Spinal cord (tissue), 10 donors: Measurements from ENCODE around the gene CA5A. TPM values are rescaled to one million over a fixed set of nuclear protein-coding genes. Genes with fewer than 3 reads are reported as not detected.

Source experiments
- DNase-seq, 6 donors: peaks; one replicate each; pipeline versions ENCODE4 v3.0.0 to v3.0.0-alpha.2; 2013 to 2015; ENCODE audit warnings: low spot score in 6 of 6, low read depth in 4 of 6
- H3K27ac ChIP-seq: one replicate; pipeline ENCODE4 v1.5.1; 2013; ENCODE audit warnings: low read depth, low read length, control low read depth
- H3K27me3 ChIP-seq: one replicate; pipeline ENCODE4 v1.6.1; 2013; ENCODE audit warnings: low read length; ENCODE audit not compliant: control insufficient read depth, insufficient read depth
- H3K36me3 ChIP-seq: one replicate; pipeline ENCODE4 v1.6.1; 2013; ENCODE audit warnings: low read length; ENCODE audit not compliant: control insufficient read depth, insufficient read depth
- H3K4me1 ChIP-seq: one replicate; pipeline ENCODE4 v1.6.1; 2013; ENCODE audit warnings: low read length; ENCODE audit not compliant: control insufficient read depth, insufficient read depth
- H3K4me3 ChIP-seq: one replicate; pipeline ENCODE4 v1.5.1; 2013; ENCODE audit warnings: low read depth, low read length, control low read depth
- H3K9me3 ChIP-seq: one replicate; pipeline ENCODE4 v1.6.1; 2013; ENCODE audit warnings: low read length; ENCODE audit not compliant: control insufficient read depth, insufficient read depth
- WGBS: methylation state at CpG from one replicate; pipeline ENCODE4 v1.1.5; 2013; ENCODE audit warnings: missing lambda C conversion rate; ENCODE audit not compliant: insufficient coverage; 5-methylcytosine and 5-hydroxymethylcytosine counted together
- polyA plus RNA-seq, 2 donors: library from polyadenylated mRNA; unstranded; fragments of 120-200 nt; gene quantifications; one replicate each; pipeline ENCODE4 v1.2.1, GENCODE V29; 2013; ENCODE audit not compliant: insufficient read length in 2 of 2
- total RNA-seq, 2 donors: library from RNA; depleted of rRNA in 1 of 2; stranded (reverse); fragments of 120-200 nt in 1 of 2; fragments of >200 nt in 1 of 2; gene quantifications; one replicate each; pipeline versions ENCODE4 v1.2.3 to v1.2.4, GENCODE V29; 2013 to 2014
- donor health status: healthy.

CA5A gene
- total and polyA plus RNA-seq, 4 donors, result 0.10 to 0.55 (median 0.27) TPM; not detected in 1

GRCh38 chr16:87854053-87854906, 82.0 kb downstream of the CA5A start:
- Histone ChIP-seq H3K9me3 (no peaks in the 10 kb centered on the region), H3K4me1 (peaks cover 75% of the 10 kb centered on the region), H3K4me3 (no peak overlapping the region), H3K27ac (no peak overlapping the region), H3K27me3 (no peaks in the 10 kb centered on the region), H3K36me3 (peaks cover 44% of the 10 kb centered on the region)
- DNase-seq, result no peak
- 94% methylated on average over 10 of the region's 21 CpGs for WGBS

GRCh38 chr16:87853411-87854052, 82.8 kb downstream of the CA5A start:
- Histone ChIP-seq H3K4me1 (peaks cover 75% of the 10 kb centered on the region), H3K9me3 (no peaks in the 10 kb centered on the region), H3K36me3 (peaks cover 50% of the 10 kb centered on the region), H3K27me3 (no peaks in the 10 kb centered on the region), H3K27ac (peak overlapping the region; percentile 37), H3K4me3 (peak overlapping the region; percentile 24)
- WGBS, result 9% methylated on average over 18 of the region's 25 CpGs
- peak in 2 of 6 donors; percentile 74 to 94 for DNase-seq

GRCh38 chr16:87851601-87852000, 84.7 kb downstream of the CA5A start:
- Histone ChIP-seq H3K36me3 (peaks cover 63% of the 10 kb centered on the region), H3K9me3 (no peaks in the 10 kb centered on the region), H3K27me3 (no peaks in the 10 kb centered on the region), H3K4me1 (peaks cover 84% of the 10 kb centered on the region), H3K27ac (no peak overlapping the region), H3K4me3 (no peak overlapping the region)
- no peak for DNase-seq
- WGBS, result 78% methylated on average over 21 of the region's 21 CpGs

- Histone ChIP-seq H3K4me3 (no peak overlapping the region), H3K4me1 (peaks cover 84% of the 10 kb centered on the region), H3K36me3 (peaks cover 64% of the 10 kb centered on the region), H3K27me3 (no peaks in the 10 kb centered on the region), H3K27ac (no peak overlapping the region), H3K9me3 (no peaks in the 10 kb centered on the region)
- DNase-seq, result no peak
- 81% methylated on average over 12 of the region's 14 CpGs for WGBS
These were observed 85.2 kb downstream of the CA5A start for GRCh38 chr16:87851141-87851587.

GRCh38 chr16:87850009-87851006, 86.0 kb downstream of the CA5A start:
- H3K36me3 ChIP-seq, result peaks cover 59% of the 10 kb centered on the region
- 57% methylated on average over 24 of the region's 25 CpGs for WGBS
- peaks cover 82% of the 10 kb centered on the region for H3K4me1 ChIP-seq
- no peak overlapping the region for H3K4me3 ChIP-seq
- H3K27ac ChIP-seq, result no peak overlapping the region
- H3K9me3 ChIP-seq, result no peaks in the 10 kb centered on the region
- no peaks in the 10 kb centered on the region for H3K27me3 ChIP-seq
- peak in 2 of 6 donors; percentile 68 to 85 for DNase-seq

GRCh38 chr16:87849419-87850008, 86.8 kb downstream of the CA5A start:
- no peaks in the 10 kb centered on the region for H3K27me3 ChIP-seq
- H3K36me3 ChIP-seq, result peaks cover 57% of the 10 kb centered on the region
- H3K27ac ChIP-seq, result no peak overlapping the region
- DNase-seq, result no peak
- 76% methylated on average over 14 of the region's 16 CpGs for WGBS
- H3K9me3 ChIP-seq, result no peaks in the 10 kb centered on the region
- peaks cover 76% of the 10 kb centered on the region for H3K4me1 ChIP-seq
- H3K4me3 ChIP-seq, result no peak overlapping the region

GRCh38 chr16:87848676-87849345, 87.5 kb downstream of the CA5A start:
- 72% methylated on average over 16 of the region's 18 CpGs for WGBS
- no peaks in the 10 kb centered on the region for H3K27me3 ChIP-seq
- peaks cover 61% of the 10 kb centered on the region for H3K36me3 ChIP-seq
- no peaks in the 10 kb centered on the region for H3K9me3 ChIP-seq
- peak overlapping the region; percentile 67 for H3K27ac ChIP-seq
- H3K4me3 ChIP-seq, result no peak overlapping the region
- DNase-seq, result no peak
- peaks cover 76% of the 10 kb centered on the region for H3K4me1 ChIP-seq

GRCh38 chr16:87847785-87848675, 88.3 kb downstream of the CA5A start:
- no peak overlapping the region for H3K4me3 ChIP-seq
- WGBS, result 45% methylated on average over 24 of the region's 28 CpGs
- peak in 2 of 6 donors; percentile 74 to 75 for DNase-seq
- peak overlapping the region; percentile 78 for H3K27ac ChIP-seq
- no peaks in the 10 kb centered on the region for H3K9me3 ChIP-seq
- no peaks in the 10 kb centered on the region for H3K27me3 ChIP-seq
- H3K4me1 ChIP-seq, result peaks cover 72% of the 10 kb centered on the region
- H3K36me3 ChIP-seq, result peaks cover 67% of the 10 kb centered on the region
